DMS 273 (cell line): ENCODE data around the gene TSPAN5.

Experiments
- DNase-seq: peaks from one replicate; lab custom pipeline; 2025; ENCODE audit not compliant: unreplicated experiment; lab: John Stamatoyannopoulos, UW

Gene TSPAN5

DNA sequence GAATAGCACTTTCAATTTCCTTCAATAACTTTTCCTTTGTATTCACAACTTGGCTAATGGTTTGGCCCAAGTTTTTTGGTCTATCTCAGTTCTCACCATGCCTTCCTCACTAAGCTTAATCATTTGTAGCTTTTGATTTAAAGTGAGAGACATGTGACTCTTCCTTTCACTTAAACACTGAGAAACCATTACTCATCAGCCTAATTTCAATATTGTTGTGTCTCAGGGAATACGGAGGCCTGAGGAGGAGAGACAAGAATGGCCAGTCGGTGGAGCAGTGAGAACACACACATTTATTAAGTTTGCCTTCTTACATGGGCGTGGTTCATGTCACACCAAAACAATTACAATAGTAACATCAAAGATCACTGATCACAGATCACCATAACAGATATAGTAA is 56.7 kb downstream of the TSPAN5 start:
- DNase-seq: no peak

DNA sequence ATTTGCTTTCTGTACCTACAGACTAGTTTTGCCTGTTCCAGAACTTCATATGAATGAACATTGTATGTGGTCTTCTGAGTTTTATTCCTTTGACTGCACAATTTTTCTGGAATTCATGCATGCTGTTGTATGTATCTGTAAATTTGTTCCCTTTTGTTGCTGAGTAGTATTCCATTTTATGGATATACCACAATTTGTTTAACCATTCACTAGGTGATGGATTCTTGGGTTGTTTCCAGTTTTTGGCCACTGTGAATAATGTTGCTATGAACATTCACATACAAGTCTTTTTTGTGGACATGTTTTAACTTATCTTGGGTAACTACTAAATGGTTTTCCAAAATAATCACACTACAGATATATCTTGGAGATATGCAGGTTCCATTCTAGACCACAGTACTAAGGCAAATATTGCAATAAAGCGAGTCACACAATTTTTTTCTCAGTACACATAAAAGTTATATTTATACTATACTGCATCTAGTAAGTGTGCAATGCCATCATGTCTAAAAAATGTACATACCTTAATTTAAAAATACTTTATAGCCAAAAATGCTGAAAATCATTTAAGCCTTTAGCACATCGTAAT is 58.7 kb downstream of the TSPAN5 start:
- no peak for DNase-seq

DNA sequence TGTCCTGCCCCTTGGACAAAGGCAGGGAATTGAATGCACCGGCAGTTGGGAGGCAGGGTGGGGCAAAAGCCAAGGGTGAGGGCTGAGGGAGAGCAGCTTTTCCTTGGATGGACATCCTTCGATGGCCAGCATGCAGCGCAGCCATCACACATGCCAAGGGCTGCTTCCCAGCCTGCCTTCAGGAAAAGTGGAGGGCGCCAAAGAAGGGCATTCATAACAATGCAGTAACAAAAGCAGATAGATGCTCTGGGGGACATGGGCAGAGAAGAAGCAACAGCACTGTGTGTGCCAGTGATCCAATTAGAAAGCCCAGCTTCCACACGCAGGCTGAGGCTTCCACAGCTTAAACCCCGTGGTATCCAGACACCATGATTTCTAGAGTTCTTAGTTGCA is 71.5 kb downstream of the TSPAN5 start:
- DNase-seq: no peak

DNA sequence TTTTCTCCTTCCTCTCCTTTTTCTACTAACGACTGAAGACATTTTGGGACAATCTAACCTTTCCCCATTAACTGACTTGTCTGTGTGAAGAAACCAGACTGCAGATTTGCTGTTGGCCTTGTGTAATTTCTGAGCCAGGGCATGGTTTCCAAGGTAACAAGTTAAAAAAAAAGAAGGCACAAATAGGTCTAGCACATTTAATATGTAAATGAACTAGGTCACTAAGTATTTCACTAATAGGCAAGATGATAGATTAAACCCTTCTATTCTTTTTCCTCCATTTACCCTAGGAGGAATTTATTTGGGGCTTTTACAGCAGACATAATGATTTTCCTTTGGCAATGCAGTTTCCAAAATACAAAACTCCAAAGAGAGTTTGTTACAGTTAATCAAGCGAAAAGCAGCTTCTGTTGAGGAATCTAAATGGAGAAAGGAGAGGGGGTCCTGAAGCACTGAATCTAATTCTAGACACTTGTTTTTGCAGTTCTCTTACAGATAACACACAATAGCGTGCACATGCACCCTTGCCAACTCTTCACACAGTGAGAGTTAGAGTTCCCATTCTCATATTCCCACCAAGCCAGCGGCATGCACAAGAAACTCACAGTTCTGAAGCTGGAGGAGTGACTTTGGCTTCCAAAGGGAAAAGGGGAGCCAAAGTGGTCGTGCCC is 72.0 kb downstream of the TSPAN5 start:
- peak; percentile 22 for DNase-seq

DNA sequence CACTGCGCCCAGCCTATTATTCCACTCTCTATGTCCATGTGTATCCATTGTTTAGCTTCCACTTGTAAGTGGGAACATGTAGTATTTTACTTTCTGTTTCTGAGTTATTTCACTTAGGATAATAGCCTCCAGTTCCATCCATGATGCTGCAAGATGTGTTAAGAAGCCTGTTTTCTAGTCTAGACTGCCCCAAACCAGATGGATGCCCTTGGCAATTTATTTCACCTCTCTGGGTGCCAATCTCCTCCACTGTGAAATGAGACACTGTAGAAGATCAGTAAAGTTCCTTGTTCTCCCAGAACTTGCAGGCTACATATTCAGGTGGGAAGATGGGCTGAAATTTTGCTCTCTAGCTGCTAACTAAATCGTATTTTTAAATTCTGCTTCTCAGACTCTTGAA is 72.8 kb downstream of the TSPAN5 start:
- no peak for DNase-seq

DNA sequence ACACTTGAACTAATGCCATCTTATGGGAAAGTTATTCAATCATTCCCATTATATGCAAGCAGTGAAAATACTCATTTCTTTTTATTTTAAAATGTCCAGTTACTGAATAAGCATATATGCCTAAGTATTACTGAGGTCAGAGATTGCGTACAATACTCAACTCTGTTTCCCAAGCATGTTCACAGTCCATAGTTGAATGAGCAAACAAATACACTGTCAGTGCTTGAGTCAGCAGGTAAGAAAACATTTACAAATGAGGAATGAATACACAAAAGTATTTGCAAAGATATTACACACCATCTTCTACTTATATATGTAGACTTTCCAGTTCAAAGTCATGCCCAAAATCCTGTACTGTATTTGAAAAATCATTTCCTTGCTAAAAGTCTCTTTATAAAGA is 74.1 kb downstream of the TSPAN5 start:
- DNase-seq: no peak

DNA sequence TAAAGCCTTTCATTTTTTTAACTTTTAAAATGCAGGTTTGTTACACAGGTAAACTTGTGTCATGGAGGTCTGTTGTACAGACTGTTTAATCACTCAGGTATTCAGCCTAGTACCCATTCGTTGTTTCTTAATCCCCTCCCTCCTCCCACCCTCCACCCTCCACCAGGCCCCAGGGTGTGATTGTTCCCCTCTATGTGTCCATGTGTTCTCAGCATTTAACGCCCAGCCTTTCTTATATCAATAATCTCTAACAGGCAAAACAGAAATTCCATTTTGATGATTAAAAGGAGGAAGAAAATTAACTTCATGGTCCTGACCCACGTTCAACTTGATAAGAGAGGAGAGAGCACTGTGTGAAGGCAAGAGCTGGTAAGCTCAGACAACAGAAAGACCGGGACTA is 75.1 kb downstream of the TSPAN5 start:
- no peak for DNase-seq

DNA sequence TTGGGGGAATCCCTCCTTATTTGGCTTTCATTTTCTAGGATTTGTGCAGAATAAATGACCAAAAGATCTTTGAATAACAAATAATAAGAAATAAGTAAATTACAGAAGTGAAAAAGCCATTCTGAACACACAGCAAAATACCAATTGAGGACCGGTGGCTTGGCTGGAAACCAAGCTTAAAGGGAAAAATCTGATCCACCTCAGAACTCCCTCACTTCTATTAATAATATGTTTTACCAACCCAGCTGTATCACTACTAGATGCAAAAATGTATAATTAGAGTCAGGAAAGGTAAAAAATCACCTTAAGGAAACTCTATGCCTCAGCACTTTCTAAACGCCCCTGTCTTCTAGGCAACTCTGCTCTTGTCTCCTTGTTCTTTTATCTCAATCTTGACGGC is 77.3 kb downstream of the TSPAN5 start:
- no peak for DNase-seq

DNA sequence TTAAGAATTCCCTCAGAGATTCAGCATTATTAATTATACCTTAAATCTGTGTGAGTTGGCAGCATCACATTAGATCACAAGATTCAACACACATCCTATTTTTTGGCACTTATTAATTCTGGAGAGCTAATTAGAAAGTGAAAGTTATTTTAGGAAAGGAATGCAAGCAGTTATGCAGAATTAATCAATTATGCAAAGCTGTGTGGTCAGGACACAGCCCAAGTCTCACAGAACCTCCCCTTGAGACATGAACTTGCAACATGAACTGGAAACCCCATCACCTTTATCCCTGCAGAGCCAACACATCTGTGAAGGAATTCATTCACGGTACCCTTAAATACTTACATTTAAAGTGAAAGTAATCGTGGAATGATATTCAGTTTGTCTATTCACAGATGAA is 80.5 kb downstream of the TSPAN5 start:
- DNase-seq: no peak

DNA sequence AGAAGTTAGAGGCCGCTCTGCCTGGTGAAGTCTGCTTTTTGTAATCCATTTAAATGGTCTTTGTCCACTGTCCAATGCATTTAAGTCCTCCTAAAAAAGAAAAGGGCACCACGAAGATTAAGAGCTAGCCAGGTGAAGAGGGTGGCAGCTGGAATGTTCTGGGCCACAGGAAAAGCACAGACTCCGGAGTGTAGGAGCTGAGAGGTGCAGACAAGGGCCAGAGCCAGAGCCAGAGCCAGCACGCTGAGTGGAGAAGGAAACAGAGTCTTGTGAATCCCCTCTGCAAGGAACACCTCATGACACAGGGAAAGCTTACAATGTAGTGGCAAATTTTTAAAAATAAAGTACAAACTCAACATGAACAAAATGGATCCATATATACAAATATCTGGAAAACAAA is 83.6 kb downstream of the TSPAN5 start:
- no peak for DNase-seq

DNA sequence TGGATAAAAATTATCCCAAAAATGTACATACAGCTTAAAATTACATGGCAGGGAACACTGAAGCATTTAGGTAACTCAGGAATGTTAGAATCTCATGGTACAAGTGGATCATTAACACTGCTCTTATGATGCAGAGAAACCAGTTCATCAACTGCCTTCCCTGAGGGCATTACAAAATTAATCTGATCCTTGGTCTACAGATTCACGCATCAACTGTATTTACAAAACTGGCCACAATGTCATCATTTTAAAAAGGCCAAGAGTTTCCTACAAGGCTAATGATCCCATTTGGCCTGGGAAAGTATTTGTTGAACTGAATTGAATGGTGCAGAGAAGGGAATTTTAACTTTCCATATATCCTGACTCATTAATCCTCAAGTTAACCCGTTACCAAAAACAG is 84.6 kb downstream of the TSPAN5 start:
- no peak for DNase-seq

DNA sequence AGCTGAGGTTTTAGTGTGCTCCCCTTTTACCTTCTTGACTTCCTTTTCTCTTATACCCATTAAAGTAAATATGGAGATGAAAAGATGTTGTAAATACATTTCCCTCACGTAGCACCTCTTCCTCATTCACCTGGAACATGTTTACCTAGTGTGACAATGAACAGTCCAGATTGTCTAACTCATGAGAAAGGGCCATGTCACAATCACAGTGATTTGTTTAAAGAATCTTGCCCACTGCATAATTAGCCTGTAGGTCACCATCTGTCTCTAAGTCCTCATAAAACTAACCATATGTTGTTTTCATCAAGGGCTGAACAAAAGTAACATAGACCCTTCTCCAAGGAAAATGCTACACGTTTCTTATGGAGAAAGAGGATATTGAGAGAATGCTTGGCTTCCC is 85.7 kb downstream of the TSPAN5 start:
- DNase-seq: peak; percentile 91

DNA sequence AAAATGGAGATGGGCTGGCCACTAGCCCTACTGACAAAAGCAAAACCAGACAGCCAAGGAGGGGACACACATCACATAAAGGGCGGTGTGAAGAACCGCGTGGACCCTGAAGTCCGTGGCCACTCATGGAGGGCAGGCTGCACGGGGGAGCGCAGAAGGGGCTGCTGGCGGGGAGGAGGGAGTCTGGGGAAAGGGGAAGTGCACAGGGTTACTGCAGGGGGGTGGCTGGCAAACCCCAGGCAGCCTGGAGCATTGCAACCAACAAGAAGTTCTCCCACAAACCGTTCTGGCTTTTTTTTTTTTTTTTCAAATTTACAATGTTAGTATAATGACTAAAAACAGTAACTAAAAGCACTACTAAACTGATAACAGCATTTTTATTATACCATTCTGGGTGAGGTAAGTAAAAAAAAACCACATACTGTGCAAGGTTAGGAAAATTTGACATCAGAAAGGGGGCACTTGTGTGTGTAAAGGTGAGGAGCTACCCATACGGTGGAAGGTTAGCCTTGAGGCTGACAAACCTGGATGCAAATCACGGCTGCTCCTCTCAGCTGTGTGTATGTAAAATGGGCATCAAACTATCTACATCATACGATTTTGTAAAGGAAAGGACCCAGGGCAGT is 87.1 kb downstream of the TSPAN5 start:
- DNase-seq: no peak

DNA sequence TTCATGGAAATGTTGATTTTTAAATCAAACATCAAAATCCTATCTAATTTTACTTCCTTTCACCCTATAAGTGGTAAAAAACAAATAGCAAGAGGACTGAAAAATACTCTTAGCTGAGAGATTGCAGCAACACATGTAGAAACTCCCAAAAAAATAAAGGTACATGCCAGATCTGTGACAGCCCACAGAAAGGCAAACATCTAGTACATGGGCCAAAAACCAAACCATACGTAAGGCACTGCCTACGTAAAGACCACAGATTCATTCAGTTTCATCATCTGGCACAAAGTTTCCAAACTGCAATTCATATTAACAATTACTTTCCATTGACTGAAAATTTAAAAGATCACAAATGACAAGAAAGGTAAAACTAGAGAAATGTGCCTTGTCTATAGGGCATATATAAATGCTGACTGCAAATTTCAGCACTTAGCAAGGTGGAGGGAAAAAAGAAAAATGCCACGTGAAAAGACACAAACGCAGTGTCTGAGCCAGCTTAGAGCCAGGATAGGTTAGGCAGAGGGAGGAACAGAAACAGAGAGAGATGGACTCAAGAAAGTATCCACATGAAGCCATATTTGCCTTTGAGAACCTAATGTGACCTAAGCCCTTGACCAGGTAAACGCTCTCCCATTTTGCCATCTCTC is 88.1 kb downstream of the TSPAN5 start:
- DNase-seq: no peak

DNA sequence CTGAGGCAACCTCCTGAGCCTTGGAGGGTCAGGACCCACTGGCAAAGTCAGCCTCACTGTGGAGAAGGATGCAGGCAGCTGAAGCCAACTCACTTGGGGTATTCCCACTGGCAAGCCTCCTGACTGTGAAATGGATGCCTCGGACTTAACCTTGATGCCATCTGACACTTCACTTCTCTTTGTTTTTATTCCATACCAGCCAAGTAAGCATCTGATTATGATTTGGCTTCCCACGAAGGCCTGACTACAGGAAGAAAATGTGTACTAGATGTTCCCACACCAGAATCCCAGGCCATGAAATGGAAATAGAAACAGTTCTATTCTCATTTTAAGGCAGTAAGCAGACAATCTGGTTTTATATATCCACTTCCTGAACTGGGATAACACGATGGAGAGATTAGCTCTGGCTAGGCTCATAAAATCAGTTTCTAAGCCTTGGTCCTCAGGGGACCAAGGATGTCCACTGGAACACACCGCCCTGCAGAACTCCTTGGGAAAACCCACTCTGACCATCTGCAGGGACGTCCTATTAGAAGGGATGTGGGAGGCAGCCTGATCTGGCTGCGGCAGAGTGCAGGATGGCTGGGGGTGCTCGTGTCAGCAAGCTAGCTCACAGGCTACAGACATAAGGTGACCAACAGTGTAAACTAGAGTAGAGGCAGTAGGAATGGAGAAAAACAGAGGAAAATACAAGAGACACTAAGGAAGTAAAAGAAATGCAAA is 89.3 kb downstream of the TSPAN5 start:
- DNase-seq: peak; percentile 59

DNA sequence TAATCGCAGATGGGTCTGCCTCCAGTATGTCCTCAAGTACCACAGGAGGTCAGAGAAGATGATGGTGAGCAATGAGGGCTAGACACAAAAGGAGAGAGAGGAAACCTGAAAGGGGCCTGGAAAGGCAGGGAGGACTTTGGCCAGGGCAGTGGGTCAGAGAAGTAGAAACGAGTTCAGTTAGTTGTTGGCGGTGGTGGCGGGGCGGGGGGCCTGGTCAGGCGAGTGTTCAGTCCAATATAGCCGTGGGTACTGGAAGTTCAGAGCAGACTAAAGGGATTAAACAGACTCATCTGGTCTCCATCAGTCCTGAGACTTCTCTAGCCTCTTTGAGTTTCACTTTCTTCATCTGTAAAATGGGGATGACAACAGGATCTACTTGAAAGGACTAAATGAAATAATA is 90.8 kb downstream of the TSPAN5 start:
- DNase-seq: no peak

DNA sequence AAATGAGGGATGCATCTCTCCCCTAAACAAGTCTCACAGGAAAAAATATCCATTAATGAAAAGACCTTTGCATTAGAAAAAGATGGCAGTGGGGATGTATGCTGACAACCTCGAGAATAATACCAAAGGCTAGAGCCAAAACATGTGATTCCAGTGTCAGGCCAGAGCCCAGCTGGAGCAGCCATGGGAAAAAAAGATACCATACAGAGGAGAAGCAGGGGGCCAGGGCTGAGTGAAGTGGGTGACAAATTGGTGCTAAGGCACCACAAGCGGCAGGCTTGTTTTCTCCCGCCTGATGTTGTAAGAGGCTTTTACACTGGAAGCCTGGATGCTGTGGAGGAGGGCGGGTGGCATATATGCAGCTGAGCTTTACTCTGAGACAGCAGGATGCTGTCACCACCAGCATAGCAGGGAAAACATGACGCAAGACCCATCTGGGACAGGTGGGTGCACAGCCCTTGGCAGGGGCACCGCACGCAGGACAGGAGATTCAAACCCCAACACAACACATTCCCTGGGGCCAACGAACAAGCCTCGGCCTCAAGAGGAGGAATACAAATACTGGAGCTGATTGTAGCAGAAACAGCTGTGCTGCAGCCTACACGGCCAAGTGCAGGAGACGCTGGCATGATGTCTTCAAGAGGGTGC is 91.9 kb downstream of the TSPAN5 start:
- DNase-seq: peak; percentile 85

DNA sequence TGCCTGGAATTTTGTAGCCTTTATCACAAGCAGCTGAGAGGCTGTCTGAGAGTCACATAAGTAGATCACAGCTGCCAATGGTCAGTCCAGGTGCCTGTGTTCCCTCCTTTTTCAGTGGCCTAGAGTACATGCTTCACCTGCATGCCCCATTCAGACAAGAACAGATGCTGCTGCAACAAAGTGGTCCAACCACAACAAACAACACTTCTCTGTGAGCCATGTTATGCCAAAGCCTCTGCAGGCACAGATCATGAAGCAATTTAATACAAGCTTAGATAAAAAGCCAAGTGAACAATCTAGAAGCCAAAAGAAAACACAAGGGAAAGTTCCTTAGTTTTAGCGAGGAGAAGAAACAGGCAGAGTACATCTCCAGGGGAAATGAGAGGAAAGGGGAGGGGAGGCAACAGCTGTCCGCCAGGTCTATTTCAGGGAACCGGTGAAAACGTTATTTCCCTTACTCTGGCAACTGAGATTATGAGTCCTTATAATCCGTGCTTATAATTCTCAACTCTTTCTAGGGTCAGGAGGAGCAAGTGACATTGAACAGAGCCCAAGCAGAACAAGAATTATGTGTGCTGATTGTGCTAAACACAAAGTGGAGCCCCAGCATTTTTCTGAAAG is 92.6 kb downstream of the TSPAN5 start:
- DNase-seq: peak; percentile 57

DNA sequence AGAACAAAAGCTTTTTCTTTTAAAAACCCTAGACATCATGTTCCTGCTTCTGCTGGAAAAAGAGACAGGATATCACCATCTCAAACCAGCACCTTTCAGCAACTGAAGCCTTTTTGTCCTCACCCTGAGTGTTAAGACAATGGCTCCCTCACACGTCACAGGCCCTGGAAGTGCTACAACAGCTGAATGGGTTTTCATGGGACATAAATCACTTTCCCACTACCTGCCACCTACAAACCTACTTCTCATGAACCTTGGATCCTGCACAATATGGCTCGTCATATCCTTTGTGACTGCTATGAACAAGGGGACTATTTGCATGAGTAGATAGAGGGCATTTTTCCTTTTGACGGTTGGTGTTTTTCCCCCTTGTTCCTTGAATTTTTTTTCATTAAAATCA is 93.6 kb downstream of the TSPAN5 start:
- DNase-seq: no peak

DNA sequence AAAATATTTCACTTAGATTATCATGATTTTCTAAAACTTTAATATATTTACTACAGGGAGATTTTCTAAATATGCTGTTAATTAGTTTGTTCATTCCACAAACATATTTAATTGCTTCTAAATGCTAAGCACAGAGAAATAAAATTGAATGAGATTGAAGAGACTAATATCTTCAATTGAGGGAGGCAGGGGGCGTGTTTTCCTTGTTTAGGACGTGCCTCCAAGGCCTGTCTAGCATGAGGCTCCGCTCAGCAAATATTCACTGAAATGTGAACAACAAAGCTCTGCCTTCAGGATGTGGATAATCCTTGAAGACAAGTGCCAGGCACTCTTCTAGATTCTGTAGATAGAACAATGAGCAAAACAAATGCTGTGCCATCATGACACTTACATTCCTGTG is 98.1 kb downstream of the TSPAN5 start:
- DNase-seq: peak; percentile 58
